Mesenchymal stem cell (in vitro differentiated cells and primary cell): ENCODE results near the gene SLC24A5.

ENCODE experiments used
- DNase-seq: peaks from one replicate; pipeline ENCODE4 v3.0.0-alpha.2; 2013
- H2AFZ ChIP-seq: one replicate; pipeline ENCODE4 v1.6.1; 2013; ENCODE audit warnings: low read depth, mild to moderate bottlenecking, control low read depth, inconsistent platforms, low read length, moderate library complexity
- H2AK5ac ChIP-seq: 2 replicates; pipeline ENCODE4 v1.6.1; 2013; ENCODE audit warnings: low read length, moderate library complexity, mild to moderate bottlenecking, inconsistent platforms; ENCODE audit not compliant: severe bottlenecking
- H2BK120ac ChIP-seq: one replicate; pipeline ENCODE4 v1.6.1; 2013; ENCODE audit warnings: low read depth, mild to moderate bottlenecking, inconsistent platforms, low read length, moderate library complexity
- H2BK12ac ChIP-seq, 2 experiments: one replicate each; pipeline ENCODE4 v1.6.1; 2013; ENCODE audit warnings: inconsistent platforms in 2 of 2, low read length in 2 of 2, mild to moderate bottlenecking in 2 of 2, moderate library complexity in 2 of 2, control low read depth in 1 of 2
- H2BK15ac ChIP-seq: one replicate; pipeline ENCODE4 v1.6.1; 2013; ENCODE audit warnings: mild to moderate bottlenecking, low read depth, inconsistent platforms; ENCODE audit not compliant: poor library complexity, severe bottlenecking
- H2BK5ac ChIP-seq: 2 replicates; pipeline ENCODE4 v1.6.1; 2013; ENCODE audit warnings: low read depth, mild to moderate bottlenecking, low read length, control low read depth, inconsistent platforms; ENCODE audit not compliant: poor library complexity, severe bottlenecking
- H3K14ac ChIP-seq, 2 experiments: one replicate each; pipeline ENCODE4 v1.6.1; 2013; ENCODE audit warnings: inconsistent platforms in 2 of 2, low read length in 2 of 2, control low read depth in 1 of 2, mild to moderate bottlenecking in 1 of 2, moderate library complexity in 1 of 2
- H3K18ac ChIP-seq, 2 experiments: one replicate each; pipeline ENCODE4 v1.6.1; 2013; ENCODE audit warnings: inconsistent platforms in 2 of 2, low read length in 2 of 2, control low read depth in 1 of 2, low read depth in 1 of 2, mild to moderate bottlenecking in 1 of 2
- H3K23ac ChIP-seq, 2 experiments: one replicate each; pipeline ENCODE4 v1.6.1; 2013; ENCODE audit warnings: inconsistent platforms in 2 of 2, low read length in 2 of 2, mild to moderate bottlenecking in 2 of 2, moderate library complexity in 2 of 2, control low read depth in 1 of 2
- H3K27ac ChIP-seq: 2 replicates; pipeline ENCODE4 v1.5.1; 2013; ENCODE audit warnings: mild to moderate bottlenecking, moderate library complexity, low read length, control low read depth, inconsistent platforms; ENCODE audit not compliant: poor library complexity, severe bottlenecking
- H3K27me3 ChIP-seq, 2 experiments: 2 replicates each; pipeline versions ENCODE4 v1.6.1 to v1.7.0; 2013; ENCODE audit warnings: low read length in 2 of 2, mild to moderate bottlenecking in 2 of 2, moderate library complexity in 2 of 2, control low read depth in 1 of 2, inconsistent platforms in 1 of 2; ENCODE audit not compliant: control insufficient read depth in 1 of 2, insufficient read depth in 1 of 2
- H3K36me3 ChIP-seq, 2 experiments: 2 replicates each; pipeline versions ENCODE4 v1.6.1 to v1.7.0; 2013; ENCODE audit warnings: low read length in 2 of 2, control low read depth in 1 of 2, inconsistent platforms in 1 of 2, low read depth in 1 of 2, mild to moderate bottlenecking in 1 of 2; ENCODE audit not compliant: insufficient read depth in 2 of 2, control insufficient read depth in 1 of 2
- H3K4ac ChIP-seq, 2 experiments: one replicate each; pipeline ENCODE4 v1.6.1; 2013; ENCODE audit warnings: inconsistent platforms in 2 of 2, low read length in 2 of 2, mild to moderate bottlenecking in 2 of 2, moderate library complexity in 2 of 2, control low read depth in 1 of 2, low read depth in 1 of 2
- H3K4me1 ChIP-seq: 2 replicates; pipeline ENCODE4 v1.6.1; 2013; ENCODE audit warnings: low read depth, low read length, control low read depth; ENCODE audit not compliant: control insufficient read depth, insufficient read depth
- H3K4me2 ChIP-seq: 2 replicates; pipeline ENCODE4 v1.6.1; 2013; ENCODE audit warnings: low read length, mild to moderate bottlenecking, inconsistent platforms; ENCODE audit not compliant: poor library complexity, severe bottlenecking
- H3K4me3 ChIP-seq, 2 experiments: 2 replicates each; pipeline versions ENCODE4 v1.5.1 to v1.7.0; 2013; ENCODE audit warnings: low read length in 2 of 2, mild to moderate bottlenecking in 2 of 2, control low read depth in 1 of 2, low read depth in 1 of 2; ENCODE audit not compliant: insufficient read depth in 1 of 2
- H3K79me1 ChIP-seq: replicated peaks from 2 replicates; pipeline ENCODE4 v1.6.1; 2013; ENCODE audit warnings: mild to moderate bottlenecking, control low read depth, low read length, inconsistent platforms; ENCODE audit not compliant: poor library complexity, severe bottlenecking
- H3K9ac ChIP-seq: 2 replicates; pipeline ENCODE4 v1.7.0; 2013; ENCODE audit warnings: mild to moderate bottlenecking, low read length, moderate library complexity
- H3K9me3 ChIP-seq: 2 replicates; pipeline ENCODE4 v1.7.0; 2013; ENCODE audit warnings: mild to moderate bottlenecking, low read length; ENCODE audit not compliant: control insufficient read depth
- H4K8ac ChIP-seq: one replicate; pipeline ENCODE4 v1.6.1; 2013; ENCODE audit warnings: inconsistent platforms, mild to moderate bottlenecking, low read length, moderate library complexity
- H4K91ac ChIP-seq: one replicate; pipeline ENCODE4 v1.6.1; 2013; ENCODE audit warnings: mild to moderate bottlenecking, low read length, inconsistent platforms
- WGBS: methylation state at CpG from one replicate; pipeline ENCODE4 v1.1.7; 2013; ENCODE audit warnings: mixed read lengths; 5-methylcytosine and 5-hydroxymethylcytosine counted together

The SLC24A5 gene

GRCh38 chr15:48177383-48177765 lies 56.6 kb downstream of the SLC24A5 start:
- no peak overlapping the region for H4K8ac ChIP-seq
- H3K79me1 ChIP-seq: peaks cover 2% of the 10 kb centered on the region
- H3K27ac ChIP-seq: peak overlapping the region; percentile 77
- no peak overlapping the region for H3K14ac ChIP-seq
- peak overlapping the region; percentile 76 for H3K9ac ChIP-seq
- H3K18ac ChIP-seq: no peak overlapping the region
- H2BK15ac ChIP-seq: no peak overlapping the region
- no peaks in the 10 kb centered on the region for H3K9me3 ChIP-seq
- peaks cover 2% of the 10 kb centered on the region for H3K4me1 ChIP-seq
- no peak overlapping the region for H2BK120ac ChIP-seq
- H3K4me3 ChIP-seq: peak overlapping the region; percentile 73 to 92
- H2BK12ac ChIP-seq: no peak overlapping the region
- no peak overlapping the region for H2AK5ac ChIP-seq
- no peaks in the 10 kb centered on the region for H3K36me3 ChIP-seq
- peaks cover 0 to 19% of the 10 kb centered on the region in 2 experiments for H3K27me3 ChIP-seq
- 17% methylated on average over 8 of the region's 10 CpGs for WGBS
- H2AFZ ChIP-seq: no peak overlapping the region
- peak overlapping the region; percentile 31 for H2BK5ac ChIP-seq
- H3K4ac ChIP-seq: no peak overlapping the region
- H3K4me2 ChIP-seq: peak overlapping the region; percentile 81
- no peak overlapping the region for H4K91ac ChIP-seq
- no peak overlapping the region for H3K23ac ChIP-seq
- DNase-seq: peak; percentile 75

GRCh38 chr15:48177766-48178647 lies 57.2 kb downstream of the SLC24A5 start, which contains the start of gene MYEF2:
TSS of gene MYEF2 (minus strand) at chr15:48178295. CDS start at chr15:48178237, 58 bp downstream.
- no peaks in the 10 kb centered on the region for H3K36me3 ChIP-seq
- peak within 1 kb of the TSS in 1 of 2 experiments; percentile 75 for H3K4ac ChIP-seq
- no peak within 1 kb of the TSS for H2AK5ac ChIP-seq
- peak within 1 kb of the TSS; percentile 73 for H2BK120ac ChIP-seq
- H3K4me3 ChIP-seq: peak within 1 kb of the TSS; percentile 73 to 92
- H2AFZ ChIP-seq: peak within 1 kb of the TSS; percentile 83
- no peak within 1 kb of the TSS for H2BK12ac ChIP-seq
- peaks cover 2% of the 10 kb centered on the region for H3K4me1 ChIP-seq
- WGBS: 1% methylated on average over 62 of the region's 71 CpGs
- H3K9me3 ChIP-seq: no peaks in the 10 kb centered on the region
- H3K14ac ChIP-seq: no peak within 1 kb of the TSS
- H3K4me2 ChIP-seq: peak within 1 kb of the TSS; percentile 95
- peak; percentile 78 for DNase-seq
- no peak within 1 kb of the TSS for H4K91ac ChIP-seq
- peak within 1 kb of the TSS; percentile 77 for H3K27ac ChIP-seq
- peak within 1 kb of the TSS; percentile 79 to 82 for H3K18ac ChIP-seq
- peaks cover 2% of the 10 kb centered on the region for H3K79me1 ChIP-seq
- H4K8ac ChIP-seq: peak within 1 kb of the TSS; percentile 97
- no peak within 1 kb of the TSS for H2BK15ac ChIP-seq
- peak within 1 kb of the TSS; percentile 76 for H3K9ac ChIP-seq
- H3K23ac ChIP-seq: no peak within 1 kb of the TSS
- H3K27me3 ChIP-seq: peaks cover 0 to 22% of the 10 kb centered on the region in 2 experiments
- peak within 1 kb of the TSS; percentile 31 for H2BK5ac ChIP-seq

DNA sequence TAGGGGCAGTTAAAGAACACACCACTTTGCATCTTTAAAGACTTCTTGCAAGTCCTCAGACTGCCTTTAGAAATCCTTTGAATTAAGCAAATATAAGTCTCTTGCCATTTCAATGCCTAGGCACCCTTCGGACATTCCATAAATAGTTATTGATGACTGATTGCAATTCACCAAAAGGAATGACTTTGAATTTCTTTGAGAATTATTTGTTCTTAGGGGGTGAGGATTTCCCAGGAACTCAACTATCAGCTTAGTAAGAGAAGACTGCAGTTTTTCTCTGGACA lies 57.8 kb downstream of the SLC24A5 start:
- no peak for DNase-seq
- H3K4me2 ChIP-seq: peak overlapping the region; percentile 95
- no peak overlapping the region for H2AK5ac ChIP-seq
- H3K4me3 ChIP-seq: peak overlapping the region in 1 of 2 experiments; percentile 73
- no peak overlapping the region for H3K18ac ChIP-seq
- no peak overlapping the region for H2BK5ac ChIP-seq
- H3K79me1 ChIP-seq: peaks cover 2% of the 10 kb centered on the region
- H3K36me3 ChIP-seq: no peaks in the 10 kb centered on the region
- H3K4me1 ChIP-seq: peaks cover 2% of the 10 kb centered on the region
- no peak overlapping the region for H2AFZ ChIP-seq
- no peak overlapping the region for H3K14ac ChIP-seq
- no peak overlapping the region for H4K91ac ChIP-seq
- H2BK12ac ChIP-seq: no peak overlapping the region
- no peak overlapping the region for H3K4ac ChIP-seq
- no peak overlapping the region for H2BK120ac ChIP-seq
- no peak overlapping the region for H3K27ac ChIP-seq
- no peak overlapping the region for H3K9ac ChIP-seq
- no peaks in the 10 kb centered on the region for H3K9me3 ChIP-seq
- peaks cover 0 to 22% of the 10 kb centered on the region in 2 experiments for H3K27me3 ChIP-seq
- no peak overlapping the region for H2BK15ac ChIP-seq
- no CpG with 5 or more reads among the region's 1 CpG for WGBS
- H4K8ac ChIP-seq: no peak overlapping the region
- H3K23ac ChIP-seq: no peak overlapping the region

- no peak overlapping the region for H3K27ac ChIP-seq
- H3K79me1 ChIP-seq: peaks cover 2% of the 10 kb centered on the region
- no peak overlapping the region for H3K23ac ChIP-seq
- H3K9ac ChIP-seq: no peak overlapping the region
- WGBS: 85% methylated on average over 2 of the region's 2 CpGs
- no peaks in the 10 kb centered on the region for H3K36me3 ChIP-seq
- H3K4ac ChIP-seq: no peak overlapping the region
- H2BK5ac ChIP-seq: no peak overlapping the region
- H2BK15ac ChIP-seq: no peak overlapping the region
- no peak overlapping the region for H2BK12ac ChIP-seq
- H3K4me2 ChIP-seq: no peak overlapping the region
- H3K9me3 ChIP-seq: no peaks in the 10 kb centered on the region
- H4K91ac ChIP-seq: no peak overlapping the region
- H2AK5ac ChIP-seq: no peak overlapping the region
- H3K14ac ChIP-seq: no peak overlapping the region
- peaks cover 0 to 16% of the 10 kb centered on the region in 2 experiments for H3K27me3 ChIP-seq
- no peak overlapping the region for H4K8ac ChIP-seq
- H2AFZ ChIP-seq: no peak overlapping the region
- no peak overlapping the region for H3K4me3 ChIP-seq
- no peak overlapping the region for H3K18ac ChIP-seq
- peaks cover 2% of the 10 kb centered on the region for H3K4me1 ChIP-seq
- DNase-seq: no peak
- H2BK120ac ChIP-seq: no peak overlapping the region
Measured at GRCh38 chr15:48182749-48183148, 62.0 kb downstream of the SLC24A5 start.
